A204.1 (cell line): ENCODE results near the gene RANGAP1.

Source experiments
- FAIRE-seq: peaks from 2 replicates; lab custom pipeline; 2012; peaks lifted over from hg19 to GRCh38; lab: Jason Lieb, UNC

The RANGAP1 gene

DNA sequence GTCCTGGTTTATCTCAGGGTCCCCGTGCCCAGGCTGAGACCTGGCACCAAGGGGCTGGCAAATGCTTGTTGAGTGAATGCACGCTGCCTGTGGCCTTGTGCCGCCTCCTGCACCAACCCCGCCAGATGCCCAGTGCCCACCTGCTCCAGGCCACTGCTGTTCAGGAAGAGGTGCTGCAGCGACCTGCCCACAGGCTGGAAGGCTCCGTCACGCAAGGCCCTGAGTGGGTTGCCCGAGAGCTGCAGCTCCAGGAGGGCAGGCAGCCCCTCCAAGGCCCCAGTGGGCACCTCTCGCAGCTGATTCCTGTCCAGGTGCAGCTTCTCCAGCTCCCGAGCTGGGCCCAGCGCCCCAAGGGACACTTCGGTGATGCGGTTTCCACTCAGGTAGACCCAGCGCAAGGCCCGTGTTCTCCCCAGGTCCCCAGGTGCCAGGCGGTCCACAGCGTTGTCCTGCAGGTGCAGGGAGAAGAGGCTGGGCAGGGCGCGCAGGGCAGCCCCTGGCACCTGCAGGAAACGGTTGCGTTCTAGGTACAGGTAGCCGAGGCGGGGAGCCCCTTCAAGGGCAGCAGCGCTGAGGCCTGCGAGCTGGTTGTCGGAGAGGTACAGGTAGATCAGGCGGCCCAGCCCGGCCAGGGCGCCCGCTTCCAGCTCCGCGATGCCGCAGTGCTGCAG is 48.8 kb downstream of the RANGAP1 start:
- FAIRE-seq: no peak

- no peak for FAIRE-seq
Measured at GRCh38 chr22:41234815-41235695, 50.9 kb downstream of the RANGAP1 start.

GRCh38 chr22:41231369-41231768 is 54.6 kb downstream of the RANGAP1 start:
- no peak for FAIRE-seq

- FAIRE-seq: no peak
Measured at GRCh38 chr22:41230401-41230785, 55.6 kb downstream of the RANGAP1 start.

DNA sequence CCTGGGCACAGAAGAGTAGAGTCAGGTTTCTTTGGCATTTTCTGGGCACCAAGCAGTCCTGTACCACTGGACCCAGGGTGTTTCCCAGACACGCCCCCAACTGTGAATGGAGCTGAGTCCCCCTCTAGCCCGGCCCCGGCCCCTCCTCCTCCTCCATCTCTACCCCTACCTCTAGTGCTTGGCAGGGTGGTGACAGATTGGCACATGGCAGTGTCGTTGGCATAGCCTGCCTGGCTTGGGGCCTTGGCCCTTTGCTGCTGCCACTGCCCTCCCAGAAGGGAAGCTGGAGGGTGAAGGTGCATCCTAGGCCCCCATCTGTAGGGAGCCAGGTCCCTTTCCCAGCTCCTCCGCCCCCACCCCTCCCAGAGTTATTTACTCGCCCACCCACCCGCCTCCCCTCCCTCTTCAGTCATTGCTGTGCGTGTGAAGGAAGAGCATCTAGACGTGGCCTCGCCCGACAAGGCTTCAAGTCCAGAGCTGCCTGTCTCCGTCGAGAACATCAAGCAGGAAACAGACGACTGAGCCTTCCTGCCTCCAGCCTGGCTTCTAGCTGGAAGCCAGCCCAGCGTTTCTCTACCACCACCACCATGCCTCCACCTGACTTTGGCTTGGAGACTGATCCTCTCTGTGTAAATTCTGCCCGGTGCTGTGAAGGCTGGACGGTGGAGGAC is 56.1 kb downstream of the RANGAP1 start:
- FAIRE-seq: no peak

GRCh38 chr22:41229215-41229614 is 56.8 kb downstream of the RANGAP1 start:
- no peak for FAIRE-seq

GRCh38 chr22:41226723-41227655 is 59.0 kb downstream of the RANGAP1 start:
- no peak for FAIRE-seq

DNA sequence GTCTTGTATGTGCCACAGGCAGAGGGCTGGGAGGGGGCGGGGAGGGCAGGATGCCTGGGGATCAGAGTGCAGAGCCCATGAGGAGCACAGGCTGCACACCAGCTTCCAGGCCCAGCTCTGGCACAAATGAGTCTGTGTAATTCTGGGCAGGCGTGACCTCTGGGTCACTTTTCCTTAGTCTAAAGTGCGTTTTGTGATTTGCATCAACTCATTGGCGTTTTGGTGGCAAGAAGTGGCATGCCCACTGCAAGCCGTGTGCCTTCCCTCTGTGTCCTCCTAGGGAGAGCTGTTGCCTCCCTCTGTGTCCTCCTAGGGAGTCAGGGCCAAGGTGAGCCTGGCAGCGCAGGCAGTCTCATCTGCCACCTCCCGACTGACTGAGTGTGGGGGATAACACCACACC is 62.5 kb downstream of the RANGAP1 start:
- FAIRE-seq: no peak

DNA sequence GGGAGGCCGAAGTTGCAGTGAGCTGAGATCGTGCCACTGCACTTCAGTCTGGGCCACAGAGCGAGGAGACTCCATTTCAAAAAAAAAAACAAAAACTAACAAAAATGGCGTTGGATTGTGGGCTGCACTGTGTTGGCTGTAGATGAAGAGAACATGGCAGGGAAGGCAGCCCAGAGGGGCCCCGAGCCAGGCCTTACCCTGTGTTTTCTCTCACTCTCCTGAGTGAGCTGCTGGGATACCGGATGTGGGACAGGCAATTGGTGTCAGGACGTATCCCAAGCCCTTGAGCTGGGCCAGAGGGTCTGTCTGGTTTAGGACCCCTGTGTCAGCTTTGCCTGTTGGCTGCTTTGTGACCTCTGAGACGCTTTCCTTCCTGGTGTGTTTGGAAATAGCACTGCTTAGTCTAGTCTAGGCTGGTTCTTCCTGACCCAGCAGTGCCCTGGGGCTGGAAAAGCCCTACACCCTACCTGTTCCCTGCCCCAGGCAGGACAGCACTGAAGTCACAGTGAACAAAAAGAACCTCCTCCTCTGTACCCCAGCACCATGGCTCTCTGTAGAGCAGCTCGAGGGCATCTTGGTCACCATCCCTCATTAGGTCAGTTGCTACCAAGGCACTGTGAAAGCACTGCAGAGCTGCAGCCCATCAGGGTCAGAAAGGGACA is 63.0 kb downstream of the RANGAP1 start:
- no peak for FAIRE-seq

DNA sequence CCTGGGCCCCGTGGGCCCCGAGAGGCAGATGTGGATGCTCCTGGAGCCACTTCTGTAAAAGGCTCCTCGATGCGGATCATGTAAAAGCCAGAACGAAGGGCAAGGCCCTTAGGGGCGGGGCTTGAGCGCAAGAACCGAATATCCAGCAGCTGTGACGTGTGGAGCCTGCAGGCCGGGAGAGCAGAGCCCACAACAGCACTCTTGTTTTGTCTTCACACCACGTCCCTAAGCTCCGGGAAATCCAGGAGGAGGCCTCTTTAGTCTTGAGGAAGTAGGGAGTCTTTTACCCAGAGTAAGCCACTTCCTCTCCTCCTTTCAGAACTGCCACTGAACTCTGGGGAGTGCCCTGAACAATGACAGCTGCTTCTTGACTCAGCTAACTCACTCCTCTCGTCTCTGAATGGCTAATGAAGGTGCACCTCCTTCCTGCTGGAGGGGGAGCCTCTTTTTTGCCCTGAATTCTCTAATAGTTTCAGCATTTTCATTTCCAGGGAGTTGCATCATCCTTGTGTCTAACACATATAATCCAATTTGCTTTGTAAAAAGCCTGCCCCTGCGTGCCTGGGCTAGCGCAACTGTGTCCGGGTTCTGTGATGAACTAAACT is 68.3 kb downstream of the RANGAP1 start:
- no peak for FAIRE-seq

DNA sequence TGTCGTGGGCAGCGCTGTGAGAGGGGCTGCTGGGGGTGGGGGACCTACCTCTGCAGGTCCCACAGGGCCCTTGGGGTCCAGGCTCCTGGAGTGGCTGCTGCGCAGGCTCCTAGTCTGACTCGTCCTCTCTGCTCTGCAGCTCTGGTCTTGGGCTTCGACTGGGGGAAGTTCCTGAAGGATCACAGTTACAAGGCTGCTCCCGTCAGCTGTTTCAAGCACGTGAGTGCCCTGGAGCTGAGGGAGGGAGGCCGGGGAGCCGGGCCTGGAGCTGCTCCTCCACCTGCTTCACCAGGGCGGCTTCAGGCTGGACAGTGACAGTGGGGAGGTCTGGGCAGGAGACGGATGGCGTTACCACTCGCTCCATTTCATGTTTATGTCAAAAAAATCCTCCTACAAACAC is 69.0 kb downstream of the RANGAP1 start:
- no peak for FAIRE-seq

DNA sequence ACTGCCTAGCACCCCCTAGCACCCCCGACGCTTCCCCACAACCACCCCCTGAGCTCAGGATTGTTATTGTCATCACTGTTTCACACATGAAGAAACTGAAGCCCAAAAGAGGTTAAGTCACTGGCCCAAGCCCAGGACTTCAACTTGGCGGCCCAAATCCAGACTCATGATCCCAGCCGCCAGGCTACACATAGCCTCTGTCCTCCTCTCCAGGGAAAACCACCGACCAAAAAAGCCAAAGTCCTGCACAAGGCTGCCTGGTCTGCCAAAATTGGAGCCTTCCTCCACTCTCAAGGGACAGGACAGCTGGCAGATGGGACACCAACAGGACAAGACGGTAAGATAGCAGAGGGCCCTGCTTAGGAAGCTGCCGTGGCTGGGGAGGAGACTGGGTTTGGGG is 70.1 kb downstream of the RANGAP1 start:
- FAIRE-seq: no peak

GRCh38 chr22:41215409-41215808 is 70.6 kb downstream of the RANGAP1 start:
- FAIRE-seq: no peak

GRCh38 chr22:41206719-41207118 is 79.3 kb downstream of the RANGAP1 start:
- no peak for FAIRE-seq

GRCh38 chr22:41204992-41205900 is 80.7 kb downstream of the RANGAP1 start, which contains the start of gene L3MBTL2:
Gene L3MBTL2 (plus strand): TSS chr22:41205312. CDS start chr22:41205363, 51 bp downstream.
- peak; percentile 98 for FAIRE-seq

GRCh38 chr22:41204066-41204465 is 81.9 kb downstream of the RANGAP1 start:
- no peak for FAIRE-seq

- no peak for FAIRE-seq
Measured at GRCh38 chr22:41203118-41203517, 82.9 kb downstream of the RANGAP1 start.

DNA sequence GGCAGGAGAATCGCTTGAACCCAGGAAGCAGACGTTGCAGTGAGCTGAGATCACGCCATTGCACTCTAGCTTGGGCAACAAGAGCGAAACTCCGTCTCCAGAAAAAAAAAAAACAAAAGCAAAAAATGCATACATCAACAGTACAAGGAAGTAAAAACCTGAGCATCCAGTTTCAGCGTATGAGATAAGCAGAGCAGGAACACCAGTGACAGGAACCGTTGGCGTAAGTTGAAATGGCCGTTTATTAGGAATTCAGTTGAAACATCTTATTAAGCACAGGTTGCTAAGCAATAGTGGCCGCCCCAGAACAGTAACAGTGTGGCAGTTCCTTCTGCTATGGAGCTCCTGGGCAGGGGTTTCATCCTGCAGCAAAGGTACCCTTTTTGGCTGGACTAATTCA is 84.8 kb downstream of the RANGAP1 start:
- FAIRE-seq: no peak

- peak; percentile 82 for FAIRE-seq
Measured at GRCh38 chr22:41198027-41198580, 87.9 kb downstream of the RANGAP1 start.
